Measurements from ENCODE around the gene FNIP2.
A peak's percentile ranks its signal among the peaks of the same experiment; 100 is the strongest.

FNIP2 gene

GRCh38 chr4:158809611-158810486, 41.0 kb downstream of the FNIP2 start (continued):
- TF ChIP-seq ZNF398 (tag by site-specific recombination; IDR thresholded peaks at IDR 0.05) (no peak), FEZF1 (tag by site-specific recombination; IDR thresholded peaks at IDR 0.05) (peak; percentile 85), PATZ1 (tag by site-specific recombination; IDR thresholded peaks at IDR 0.05) (peak; percentile 36; the same call in 1 of the 2 replicates), RBAK (tag by site-specific recombination; IDR thresholded peaks at IDR 0.05) (no peak), ZNF692 (tag by site-specific recombination; IDR thresholded peaks at IDR 0.05) (no peak), ZNF391 (tag by site-specific recombination; IDR thresholded peaks at IDR 0.05; ENCODE audit: borderline replicate concordance, low read depth) (no peak), ZNF16 (tag by site-specific recombination; IDR thresholded peaks at IDR 0.05; ENCODE audit: low read depth) (no peak), ZNF626 (tag by site-specific recombination; IDR thresholded peaks at IDR 0.05) (no peak), ZNF274 (IDR thresholded peaks at IDR 0.05; ENCODE audit: low read length) (no peak), ZNF274 (tag by site-specific recombination; IDR thresholded peaks at IDR 0.05; ENCODE audit: borderline replicate concordance) (no peak), ZNF292 (tag by site-specific recombination; IDR thresholded peaks at IDR 0.05; ENCODE audit: borderline replicate concordance, low read depth) (no peak), ZNF624 (tag by site-specific recombination; IDR thresholded peaks at IDR 0.05) (no peak), SP7 (tag by site-specific recombination; IDR thresholded peaks at IDR 0.05) (peak; percentile 91), ZNF416 (tag by site-specific recombination; IDR thresholded peaks at IDR 0.05) (no peak), ZNF24 (tag by site-specific recombination; IDR thresholded peaks at IDR 0.05) (0 out of 2 replicates have a peak, but pooled peaks have one; percentile 42), ZNF366 (tag by site-specific recombination; conservative IDR thresholded peaks at IDR 0.05) (peak; percentile 64; the same call in 1 of the 2 replicates), ZSCAN16 (tag by site-specific recombination; IDR thresholded peaks at IDR 0.05) (no peak), CTCF (tag by site-specific recombination; IDR thresholded peaks at IDR 0.05) (no peak), PRDM4 (tag by site-specific recombination; IDR thresholded peaks at IDR 0.05) (peak; percentile 84), ZNF501 (tag by site-specific recombination; IDR thresholded peaks at IDR 0.05) (no peak; the same call in 1 of the 2 replicates), ZNF449 (tag by site-specific recombination; IDR thresholded peaks at IDR 0.05) (no peak; the same call in 1 of the 2 replicates), TSHZ1 (tag by site-specific recombination; IDR thresholded peaks at IDR 0.05; ENCODE audit: borderline replicate concordance) (peak; percentile 76), ZNF610 (tag by site-specific recombination; IDR thresholded peaks at IDR 0.05; ENCODE audit: borderline replicate concordance) (no peak)
